HL-60/S4 treated with retinoic acid at 250 ng/mL for 4 days and 3 days (cell line): ENCODE measurements around the gene IQGAP3.
"Not testable (repeated sequence)": the region's sequence is repeated elsewhere in the genome, so short reads cannot be mapped to it uniquely, and the experiment has no call there.

Source experiments
- in situ Hi-C: fragments of 300-500 bp; cut with MboI; formaldehyde crosslinking; loops from 2 replicates; pipeline ENCODE4 v1.7.0; 2022; ENCODE audit warnings: low sequenced_read_pairs

IQGAP3 gene

DNA sequence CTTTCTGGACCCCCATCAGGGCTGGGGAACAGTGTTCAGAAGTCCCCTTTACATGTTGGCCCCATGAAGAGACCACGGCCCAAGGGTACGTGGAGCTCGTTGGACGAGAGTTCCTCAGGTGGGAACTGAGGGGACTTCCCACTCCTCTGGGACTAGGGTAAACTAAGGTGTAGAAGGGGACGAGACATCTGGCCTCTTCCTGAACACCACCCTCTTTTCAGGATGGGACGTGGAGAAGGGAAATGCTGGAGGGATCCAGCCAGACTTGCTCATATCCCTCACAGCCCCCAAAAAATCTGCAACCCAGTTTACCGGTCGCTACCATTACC, 21.3 kb upstream of the IQGAP3 start:
- in situ Hi-C loops: no loop called here

DNA sequence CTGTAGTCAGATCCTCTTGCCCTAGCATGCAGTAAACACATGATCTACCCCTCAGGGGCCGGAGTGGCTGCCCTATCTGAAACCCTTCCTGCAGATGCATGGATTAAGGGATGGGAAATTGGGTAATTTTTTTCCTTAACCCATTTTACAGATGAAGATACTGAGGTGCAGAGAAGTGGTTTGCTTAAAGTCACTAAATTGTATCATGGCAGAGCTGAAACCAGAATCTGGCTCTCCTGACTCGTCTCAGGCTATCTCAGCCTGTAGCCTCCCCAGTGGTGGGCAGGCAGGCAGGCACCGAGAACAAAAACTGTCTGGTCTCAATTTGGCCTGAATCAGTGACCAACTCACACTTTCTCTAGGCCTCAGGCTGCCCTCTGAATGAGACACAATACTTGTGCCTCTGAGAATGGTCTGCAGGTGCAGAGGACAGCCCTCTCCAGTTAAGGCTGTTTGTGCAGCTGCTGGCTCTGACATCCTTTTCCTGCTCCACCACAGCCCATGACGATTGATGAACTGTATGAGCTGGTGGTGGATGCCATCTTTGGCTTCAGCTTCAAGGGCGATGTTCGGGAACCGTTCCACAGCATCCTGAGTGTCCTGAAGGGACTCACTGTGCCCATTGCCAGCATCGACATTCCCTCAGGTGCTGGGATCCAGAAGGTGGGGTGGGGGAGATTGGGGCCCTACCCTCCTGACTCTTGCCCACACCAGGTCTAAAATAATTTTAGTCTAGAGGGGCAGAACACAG, 20.7 kb upstream of the IQGAP3 start:
- in situ Hi-C loops: no loop called here

DNA sequence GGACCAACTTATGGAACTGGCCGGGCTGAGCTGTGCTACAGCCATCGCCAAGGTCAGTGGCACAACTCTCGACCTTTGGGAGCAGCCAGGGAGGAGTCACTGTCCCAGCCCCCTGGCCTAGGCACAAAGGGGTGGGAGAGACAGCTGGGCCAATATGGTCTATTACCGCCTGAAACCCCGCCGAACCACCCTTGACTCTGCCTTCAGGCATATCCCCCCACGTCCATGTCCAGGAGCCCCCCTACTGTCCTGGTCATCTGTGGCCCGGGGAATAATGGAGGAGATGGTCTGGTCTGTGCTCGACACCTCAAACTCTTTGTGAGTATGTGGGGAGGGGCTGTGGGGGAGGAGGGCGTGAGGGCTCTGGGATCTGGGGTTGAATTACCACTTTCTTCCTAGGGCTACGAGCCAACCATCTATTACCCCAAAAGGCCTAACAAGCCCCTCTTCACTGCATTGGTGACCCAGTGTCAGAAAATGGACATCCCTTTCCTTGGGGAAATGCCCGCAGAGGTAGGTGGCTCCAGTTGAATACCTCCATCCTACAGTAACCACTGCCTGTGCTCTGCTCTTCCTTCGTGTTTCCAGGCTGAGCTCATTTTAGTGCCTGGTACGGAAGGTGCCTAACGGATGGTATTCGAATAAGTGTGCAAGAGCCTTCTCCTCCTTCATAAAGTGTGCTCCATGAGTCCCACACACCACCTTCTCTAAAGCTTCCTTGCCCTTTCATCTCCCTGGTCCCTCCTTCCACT, 20.0 kb upstream of the IQGAP3 start:
- in situ Hi-C loops: no loop called here

DNA sequence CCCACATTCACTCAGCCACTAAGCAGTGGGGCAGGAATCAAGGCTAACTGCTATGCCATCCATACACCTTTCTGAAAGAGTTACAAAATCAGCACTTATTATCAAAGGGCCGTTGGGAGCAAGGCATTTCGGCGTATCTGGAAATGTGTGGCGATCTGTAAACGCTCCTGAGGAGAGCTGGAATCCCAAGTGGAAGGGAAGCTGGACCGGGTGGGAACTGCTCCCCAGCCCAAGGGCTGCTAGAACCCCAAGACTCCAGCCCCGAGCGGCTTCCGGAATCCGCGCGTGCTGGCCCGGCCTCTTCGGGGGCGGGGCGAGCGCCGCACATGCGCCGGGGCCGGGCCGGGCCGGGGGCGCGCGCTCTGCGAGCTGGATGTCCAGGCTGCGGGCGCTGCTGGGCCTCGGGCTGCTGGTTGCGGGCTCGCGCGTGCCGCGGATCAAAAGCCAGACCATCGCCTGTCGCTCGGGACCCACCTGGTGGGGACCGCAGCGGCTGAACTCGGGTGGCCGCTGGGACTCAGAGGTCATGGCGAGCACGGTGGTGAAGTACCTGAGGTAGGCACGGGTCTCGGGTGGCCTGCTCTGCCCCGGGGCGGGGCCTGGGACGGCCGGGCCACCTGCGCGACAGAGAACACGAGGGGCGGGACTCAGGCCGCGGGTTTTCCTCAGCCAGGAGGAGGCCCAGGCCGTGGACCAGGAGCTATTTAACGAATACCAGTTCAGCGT, 19.2 kb upstream of the IQGAP3 start, which contains the start of gene NAXE:
TSS of gene NAXE (plus strand) at position 345 of the 726 bp plus-strand sequence. CDS start at position 374, 29 bp downstream.
- in situ Hi-C loops: no loop called here

DNA sequence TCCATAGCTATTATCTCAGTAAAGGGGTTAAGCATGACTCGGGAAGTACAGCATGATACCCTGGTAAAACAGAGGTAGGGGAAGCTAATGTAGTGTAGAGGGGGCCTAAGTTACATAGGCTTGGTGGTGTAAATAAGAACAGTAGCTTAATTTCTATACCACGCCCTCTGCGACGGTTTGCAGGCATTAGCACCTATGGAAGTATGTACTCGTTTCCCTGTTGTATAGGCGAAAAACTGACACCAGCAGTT, 18.7 kb upstream of the IQGAP3 start:
- in situ Hi-C loops: no loop called here

DNA sequence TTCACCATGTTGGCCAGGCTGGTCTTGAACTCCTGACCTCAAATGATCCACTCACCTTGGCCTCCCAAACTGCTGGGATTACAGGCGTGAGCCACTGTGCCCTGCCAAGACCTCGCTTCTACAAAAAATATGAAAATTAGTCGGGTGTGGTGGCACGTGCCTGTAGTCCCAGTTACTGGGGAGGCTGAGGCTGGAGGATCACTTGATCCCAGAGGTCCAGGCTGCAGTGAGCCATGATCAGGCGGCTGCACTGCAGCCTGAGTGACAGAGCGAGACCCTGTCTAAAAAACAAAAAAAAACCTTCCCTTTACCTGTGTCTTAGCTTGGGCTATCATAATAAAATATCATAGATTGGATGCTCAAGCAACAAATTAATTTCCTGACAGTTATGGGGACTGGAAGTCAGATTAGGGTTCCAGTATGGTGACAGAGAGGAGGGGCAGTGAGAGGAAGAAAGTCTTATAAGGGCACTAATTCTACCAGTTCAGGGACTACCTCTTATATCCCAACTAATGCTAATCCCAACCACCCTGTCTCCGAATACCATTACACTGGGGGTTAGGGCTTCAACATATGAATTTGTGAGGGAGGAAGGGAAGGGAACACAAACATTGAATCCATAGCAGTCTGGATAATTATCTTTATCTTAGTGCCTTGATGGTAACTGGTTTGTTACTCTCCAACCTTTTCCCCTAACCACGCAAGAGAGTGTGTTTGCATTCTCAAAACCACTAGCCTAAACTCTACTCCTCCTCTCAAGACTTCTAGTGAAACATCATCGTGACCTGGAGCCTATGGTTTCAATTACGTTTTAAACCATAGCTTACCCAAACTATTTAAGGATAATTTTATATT, 18.2 kb upstream of the IQGAP3 start:
- in situ Hi-C loops: no loop called here

DNA sequence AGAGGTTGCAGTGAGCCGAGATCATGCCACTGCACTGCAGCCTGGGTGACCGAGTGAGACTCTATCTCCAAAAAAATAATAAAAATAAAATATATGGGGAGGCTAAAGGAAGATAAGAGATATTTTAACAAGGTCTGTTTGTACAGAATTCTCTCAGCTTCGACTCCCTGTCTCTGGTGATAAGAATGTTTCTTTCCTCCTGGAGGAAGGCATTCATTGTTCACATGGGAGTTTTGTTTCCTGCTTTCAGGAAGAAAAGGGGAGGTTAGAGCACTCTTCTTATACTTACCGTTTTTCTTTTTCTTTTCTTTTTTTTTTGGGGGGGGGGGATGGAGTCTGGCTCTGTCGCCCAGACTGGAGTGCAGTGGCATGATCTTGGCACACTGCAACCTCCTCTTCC, 17.2 kb upstream of the IQGAP3 start:
- in situ Hi-C loops: no loop called here

DNA sequence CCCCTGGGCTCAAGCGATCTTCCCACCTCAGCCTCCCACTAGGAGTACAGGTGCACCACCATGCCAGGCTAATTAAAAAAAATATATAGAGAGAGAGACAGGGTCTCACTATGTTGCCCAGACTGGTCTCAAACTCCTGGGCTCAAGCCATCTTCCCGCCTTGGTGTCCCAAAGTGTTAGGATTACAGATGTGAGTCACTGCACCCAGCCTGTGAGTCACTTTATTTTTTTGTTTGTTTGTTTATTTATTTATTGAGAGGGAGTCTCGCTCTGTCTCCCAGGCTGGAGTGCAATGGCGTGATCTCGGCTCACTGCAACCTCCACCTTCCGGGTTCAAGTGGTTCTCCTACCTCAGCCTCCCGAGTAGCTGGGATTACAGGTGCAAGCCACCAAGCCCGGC, 15.6 kb upstream of the IQGAP3 start:
- in situ Hi-C loops: not testable (repeated sequence)

DNA sequence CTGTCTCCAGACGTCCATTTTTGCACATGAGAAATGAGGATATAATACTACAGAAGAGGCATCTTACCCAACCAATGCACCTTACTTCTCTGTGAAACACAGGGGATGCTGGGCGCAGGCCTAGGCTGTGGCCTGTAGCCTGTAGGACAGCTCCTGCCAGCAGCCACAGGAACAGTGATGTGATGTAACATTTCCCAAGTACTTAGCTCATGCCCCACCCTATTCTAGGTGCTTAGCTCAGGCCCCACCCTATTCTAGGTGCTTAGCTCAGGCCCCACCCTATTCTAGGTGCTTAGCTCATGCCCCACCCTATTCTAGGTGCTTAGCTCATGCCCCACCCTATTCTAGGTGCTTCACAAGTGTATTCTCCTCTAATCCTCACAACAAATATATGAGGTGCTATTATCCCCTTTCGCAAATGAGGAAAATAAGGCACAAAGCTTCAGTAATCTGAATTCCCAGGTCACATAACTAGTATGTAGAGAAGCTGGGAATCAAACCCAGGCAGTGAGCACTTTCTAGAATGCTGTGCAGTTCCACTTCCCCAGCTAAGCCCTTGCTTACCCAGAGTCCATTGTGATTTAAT, 14.6 kb upstream of the IQGAP3 start:
- in situ Hi-C loops: no loop called here

DNA sequence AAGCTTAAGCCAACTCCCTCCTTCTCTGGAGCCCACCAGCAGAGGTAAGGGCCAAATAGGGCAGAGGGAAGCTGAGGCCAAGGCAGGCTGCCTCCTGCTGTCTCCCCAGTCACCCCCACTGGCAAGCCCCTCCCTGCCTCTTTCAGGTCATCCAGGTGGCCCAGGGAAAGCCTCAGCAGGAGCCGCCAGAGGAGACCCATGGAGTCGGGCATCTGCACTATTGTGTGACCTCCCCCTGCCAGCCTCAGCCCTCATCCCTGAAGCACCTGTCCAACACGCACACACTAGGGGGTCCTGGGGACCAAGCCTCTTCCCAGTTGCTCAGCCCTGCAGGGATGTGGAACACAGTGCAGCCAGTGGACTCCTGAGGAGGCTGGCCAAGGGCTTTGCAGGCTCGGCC, 14.0 kb upstream of the IQGAP3 start:
- in situ Hi-C loops: no loop called here

DNA sequence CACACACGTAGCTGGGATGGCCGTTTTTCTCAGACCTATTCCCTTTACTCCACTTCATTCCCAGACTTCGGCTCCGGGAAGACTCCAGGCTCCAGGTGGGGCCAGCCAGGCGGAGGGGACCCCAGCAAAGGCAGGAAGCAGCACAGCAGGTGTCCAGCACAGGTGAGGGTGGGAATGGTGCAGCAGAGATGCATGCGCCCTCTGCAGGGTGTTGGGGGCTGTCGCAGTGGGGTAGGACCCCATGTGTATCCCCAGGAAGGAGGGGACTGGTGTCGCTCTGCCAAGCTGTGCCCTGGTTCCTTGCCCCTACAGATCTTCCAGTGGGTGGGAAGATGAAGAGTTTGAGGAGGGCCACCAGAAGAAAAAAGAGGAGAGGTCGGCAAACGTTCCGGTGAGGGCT, 12.4 kb upstream of the IQGAP3 start:
- in situ Hi-C loops: no loop called here

DNA sequence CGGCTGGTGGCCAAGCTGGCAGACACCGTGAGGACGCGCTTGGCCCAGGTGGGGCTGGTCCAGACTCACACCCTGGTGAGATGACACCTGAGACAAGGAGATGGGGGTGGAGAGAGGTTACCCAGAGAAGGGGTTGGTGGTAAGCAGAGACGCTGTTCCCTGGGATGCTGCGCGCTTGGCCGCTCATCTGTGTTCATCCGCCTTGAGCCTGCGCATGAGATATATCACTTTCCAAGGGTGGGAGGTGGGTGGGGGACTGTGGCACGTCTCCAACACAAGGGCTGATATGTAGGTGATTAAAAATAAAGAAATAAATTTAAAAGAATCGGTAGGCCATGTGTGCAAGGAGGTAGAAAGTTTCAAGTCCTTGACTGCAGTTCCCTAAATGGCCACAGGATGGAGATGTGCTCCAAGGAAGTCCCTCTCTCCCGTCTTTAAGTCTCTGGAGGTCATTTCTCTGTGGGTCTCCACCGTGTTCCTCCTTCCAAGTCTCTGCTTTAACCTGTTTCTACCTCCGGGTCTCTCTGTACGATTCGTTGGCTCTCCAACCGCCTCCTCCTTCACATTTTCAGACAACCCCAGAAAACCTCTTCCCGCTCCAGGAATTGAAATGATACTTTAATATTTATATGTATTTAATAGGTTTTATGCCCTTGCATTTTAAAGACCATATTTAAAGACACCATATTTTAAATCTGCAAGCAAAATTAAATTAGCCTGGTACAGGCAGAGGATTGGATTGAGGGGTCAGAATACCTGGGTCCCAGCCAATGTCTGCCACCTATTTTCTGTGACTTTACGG, 11.7 kb upstream of the IQGAP3 start:
- in situ Hi-C loops: no loop called here

DNA sequence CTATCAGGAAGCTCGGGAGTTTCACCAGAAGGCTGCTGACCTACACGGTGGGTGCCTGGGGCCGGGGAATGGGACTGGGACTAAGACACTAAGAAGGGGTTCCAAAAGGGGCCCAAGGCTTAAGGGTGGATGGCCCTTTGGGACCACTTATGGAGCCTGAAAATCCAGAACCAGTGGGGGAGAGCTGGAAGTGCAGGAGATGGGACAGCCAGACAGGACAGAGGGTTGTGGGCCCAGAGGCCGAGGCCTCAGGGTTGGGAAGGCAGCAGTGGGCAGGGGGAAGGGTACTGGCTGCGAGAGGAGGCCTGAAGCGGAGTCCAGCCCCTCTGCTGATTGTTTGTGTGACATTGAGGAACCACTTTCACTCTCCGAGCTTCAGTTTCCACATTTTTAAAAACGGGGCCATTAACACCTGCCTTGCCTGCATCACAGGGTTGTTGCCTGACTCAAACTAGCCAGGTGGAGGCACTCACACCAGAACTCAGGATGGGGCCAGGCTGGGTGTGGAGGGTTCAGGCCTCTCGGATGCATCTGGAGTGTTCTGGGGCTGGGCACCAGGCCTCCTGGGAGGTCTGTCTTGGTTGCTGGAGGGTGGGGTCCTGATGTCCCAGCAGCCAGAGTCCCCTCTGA, 10.1 kb upstream of the IQGAP3 start:
- in situ Hi-C loops: no loop called here

DNA sequence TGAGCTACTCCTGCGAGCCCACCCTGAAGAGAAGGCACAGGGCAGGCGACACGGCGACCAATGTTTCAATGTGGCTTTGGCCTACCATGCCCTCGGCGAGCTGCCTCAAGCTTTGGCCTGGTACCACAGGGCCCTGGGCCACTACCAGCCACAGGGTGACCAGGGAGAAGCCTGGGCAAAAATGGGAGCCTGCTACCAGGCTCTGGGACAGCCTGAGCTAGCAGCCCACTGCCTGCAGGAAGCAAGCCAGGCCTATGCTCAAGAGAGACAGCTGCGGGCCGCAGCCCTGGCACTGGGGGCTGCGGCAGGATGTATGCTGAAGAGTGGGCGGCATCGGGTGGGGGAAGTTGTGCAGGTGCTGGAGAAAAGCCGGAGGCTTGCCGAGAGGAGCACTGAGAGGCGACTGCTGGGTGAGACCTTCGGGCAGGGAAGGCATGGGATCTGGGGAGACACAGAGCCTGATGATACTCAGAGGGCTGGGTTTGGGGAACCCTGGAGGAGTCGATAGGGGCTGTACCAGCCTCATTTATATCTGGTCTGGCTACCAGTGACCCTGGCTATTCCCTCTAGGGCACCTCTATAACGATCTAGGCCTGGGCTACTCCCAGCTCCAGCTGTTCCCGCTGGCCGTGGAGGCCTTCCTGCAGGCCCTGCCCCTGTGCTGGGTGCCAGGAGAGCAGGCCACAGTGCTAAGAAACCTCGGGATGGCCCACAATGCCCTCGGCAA, 9.5 kb upstream of the IQGAP3 start:
- in situ Hi-C loops: no loop called here

DNA sequence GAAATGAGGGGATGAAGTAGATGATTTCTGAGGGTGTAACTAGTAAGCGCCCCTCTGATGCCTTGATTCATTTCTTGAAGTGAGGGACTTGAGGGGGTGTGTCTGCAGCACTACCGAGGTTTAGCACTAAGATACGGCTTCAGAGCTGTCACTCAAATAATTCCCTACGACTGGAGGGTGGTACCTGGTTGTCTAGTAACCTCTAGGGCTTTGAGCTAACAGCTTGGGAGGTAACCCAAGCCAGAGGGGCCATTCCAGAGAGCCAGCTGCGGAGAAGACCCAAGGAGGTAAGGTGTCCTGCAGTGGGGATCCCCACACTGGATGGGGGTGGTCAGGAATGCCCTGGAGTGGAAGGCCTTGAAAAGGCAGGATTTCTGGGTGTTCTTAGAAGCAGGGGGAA, 7.1 kb upstream of the IQGAP3 start, which contains the start of gene TTC24:
TSS of gene TTC24 (plus strand) at position 252 of the 400 bp plus-strand sequence. CDS start 1,642 bp downstream, outside the sequence.
- in situ Hi-C loops: no loop called here

DNA sequence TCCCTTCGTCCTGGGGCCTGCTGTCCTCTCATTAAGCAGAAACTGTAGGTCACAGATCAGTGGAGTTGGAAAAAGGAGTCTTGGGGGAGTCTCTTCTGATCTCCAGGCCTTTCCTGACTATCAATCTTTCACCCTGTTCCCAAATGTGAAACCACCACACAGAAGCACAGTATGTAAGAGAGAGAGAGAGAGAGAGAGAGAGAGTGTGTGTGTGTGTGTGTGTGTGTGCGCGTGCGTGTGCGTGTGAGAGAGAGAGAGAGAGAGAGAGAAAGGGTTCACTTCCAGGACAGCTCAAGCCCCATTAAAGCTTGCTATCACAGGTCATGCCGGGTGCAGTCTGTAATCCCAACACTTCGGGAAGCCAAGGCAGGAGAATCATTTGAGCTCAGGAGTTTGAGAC, 5.7 kb upstream of the IQGAP3 start:
- in situ Hi-C loops: no loop called here

DNA sequence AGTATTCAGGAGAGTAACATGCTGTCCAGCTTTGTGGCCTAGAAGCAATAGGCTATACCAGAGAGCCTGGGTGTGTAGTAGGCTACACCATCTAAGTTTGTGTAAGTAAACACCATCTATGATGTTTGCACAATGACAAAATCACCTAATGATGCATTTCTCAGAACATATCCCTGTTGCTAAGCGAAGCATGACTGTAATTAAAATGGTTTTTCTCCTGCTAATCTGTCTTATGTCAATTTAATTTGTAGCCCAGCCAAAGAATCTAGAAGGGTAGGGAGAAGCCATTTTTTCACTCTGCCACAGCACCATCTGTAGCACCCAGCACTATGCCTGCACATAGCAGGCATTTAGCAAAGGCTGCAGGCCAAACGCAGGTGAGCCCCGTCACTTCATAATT, 5.2 kb upstream of the IQGAP3 start:
- in situ Hi-C loops: no loop called here

DNA sequence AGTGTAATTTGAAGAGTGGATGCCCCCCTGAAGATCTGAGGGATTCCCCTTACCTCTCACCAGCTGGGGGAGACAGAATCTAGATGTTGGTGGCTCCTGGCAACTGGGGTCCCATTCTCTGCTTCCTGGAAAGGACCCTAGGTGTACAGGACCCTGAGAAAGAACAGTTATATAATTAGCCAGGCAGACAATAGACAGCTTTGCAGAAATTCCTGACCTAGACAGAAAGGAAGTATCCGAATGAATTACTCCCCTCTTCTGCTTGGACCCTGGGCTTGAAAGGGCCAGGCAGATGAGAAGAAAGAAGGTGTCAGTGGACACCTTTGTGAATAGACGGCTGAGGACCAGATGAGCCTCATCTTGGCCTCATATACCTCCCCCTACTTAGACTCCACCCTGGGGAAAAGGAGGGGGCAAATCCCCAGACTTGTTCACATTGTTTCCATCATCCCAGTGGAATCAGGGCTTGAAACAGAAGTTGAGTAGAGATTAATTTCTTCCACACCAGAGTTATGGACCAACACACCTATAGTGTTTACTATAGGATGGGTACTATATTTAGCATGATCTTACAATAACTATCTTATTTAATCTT, 1.8 kb upstream of the IQGAP3 start:
- in situ Hi-C loops: no loop called here

DNA sequence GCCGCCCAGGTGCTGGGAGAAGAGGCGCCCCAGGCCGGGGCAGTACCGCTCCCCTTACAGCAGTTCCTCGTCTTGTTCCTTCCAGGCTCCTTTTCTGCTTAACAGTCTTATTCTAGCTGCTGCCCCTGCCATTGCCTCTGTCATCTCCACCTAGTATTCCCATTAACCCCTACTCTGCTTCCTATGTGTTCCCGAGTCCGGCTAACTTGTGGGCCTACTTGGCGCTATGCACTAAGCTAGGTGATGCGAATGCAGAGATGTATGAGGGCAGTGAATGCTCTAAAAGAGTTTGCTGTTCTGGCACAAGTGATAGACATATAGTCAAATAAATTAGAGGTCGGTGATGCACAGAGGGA, 276 bp upstream of the IQGAP3 start:
- in situ Hi-C loops: no loop called here
